Measurements from ENCODE around the gene KCNJ4.

The KCNJ4 gene

DNA sequence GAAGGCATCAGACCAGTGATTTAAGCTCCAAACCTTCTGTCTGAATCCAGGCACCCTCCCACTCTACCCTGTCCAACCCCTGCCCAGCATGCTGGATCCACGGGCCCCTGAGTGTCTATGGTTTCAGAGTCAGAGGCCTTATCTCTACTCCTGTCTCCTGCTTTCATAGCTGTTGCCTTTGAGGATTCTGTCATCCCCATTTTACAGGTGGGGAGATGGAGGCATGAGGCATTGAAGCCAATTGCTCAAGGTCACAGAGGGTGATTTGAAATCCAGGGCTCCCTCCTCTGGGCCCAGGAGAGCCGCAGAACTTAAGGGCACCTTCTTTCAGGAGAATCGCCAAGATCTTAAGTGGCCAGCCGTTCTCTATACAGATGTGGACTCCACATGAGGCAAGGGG lies 3.1 kb downstream of the KCNJ4 start:
- no peak for DNase-seq

DNA sequence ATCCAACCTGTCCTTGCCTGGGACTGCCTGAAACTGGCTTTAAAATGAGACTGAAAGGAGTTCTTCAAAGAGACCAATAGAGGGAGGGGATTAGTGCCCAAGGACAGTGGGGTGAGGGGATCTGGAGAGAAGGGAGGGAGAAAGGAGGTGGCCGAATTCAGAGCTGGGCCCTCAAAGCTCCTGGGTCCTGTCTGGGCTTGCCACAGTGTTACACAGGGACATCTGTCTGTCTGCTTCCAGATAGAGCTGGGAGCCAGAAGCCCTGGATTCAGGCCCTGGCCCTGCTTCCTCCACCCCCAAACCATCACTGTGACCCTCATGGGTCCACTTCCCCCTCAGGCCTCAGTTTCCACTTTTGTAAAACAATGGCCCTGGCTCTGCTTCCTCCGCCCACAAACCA lies 3.6 kb downstream of the KCNJ4 start:
- DNase-seq: no peak

DNA sequence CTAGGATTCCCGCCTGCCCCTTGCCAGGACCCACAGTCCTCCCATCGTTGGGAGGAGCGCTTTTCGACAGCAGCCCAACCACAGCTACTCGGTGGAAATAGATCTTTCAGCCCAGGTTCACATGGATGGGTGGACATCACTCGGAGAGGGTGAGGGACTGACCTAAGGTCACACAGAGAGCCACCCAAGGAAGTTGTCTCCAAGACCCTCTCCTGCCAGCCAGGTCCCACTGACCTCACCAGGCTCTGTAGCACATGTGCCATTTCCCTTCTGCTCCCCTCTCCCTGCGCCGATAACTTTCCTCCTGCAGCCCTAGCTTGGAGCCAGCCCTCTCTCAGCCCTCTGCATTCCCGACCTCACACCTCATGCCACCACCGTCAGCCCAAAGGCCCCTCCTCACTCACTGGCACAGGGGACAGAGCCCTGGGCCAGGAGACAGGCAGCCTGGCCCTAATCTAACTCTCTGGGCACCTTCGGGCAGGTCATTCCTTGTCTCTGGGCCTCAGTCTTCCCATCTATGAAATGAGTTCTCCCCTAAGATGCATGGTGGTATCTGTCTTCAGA lies 4.7 kb downstream of the KCNJ4 start:
- no peak for DNase-seq

DNA sequence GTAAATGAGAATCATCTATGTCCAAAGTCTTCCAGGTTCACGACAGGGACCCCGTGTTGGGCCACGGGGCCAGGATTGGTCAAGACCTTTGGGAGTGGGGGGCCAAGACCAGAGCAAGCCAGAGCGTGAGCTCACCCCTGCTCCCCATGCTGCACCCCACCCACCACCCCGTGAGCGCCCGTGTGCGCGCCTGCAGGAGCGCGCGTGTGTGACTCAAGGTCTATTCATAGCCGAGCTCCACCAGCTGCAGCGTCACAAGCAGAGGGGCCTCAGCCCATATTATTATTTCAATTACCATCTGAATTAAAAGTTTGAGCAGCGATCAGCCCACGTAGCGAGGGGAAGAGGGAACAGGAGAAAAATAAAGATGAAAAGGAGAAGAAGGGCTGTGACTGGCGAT lies 5.2 kb downstream of the KCNJ4 start:
- DNase-seq: no peak

DNA sequence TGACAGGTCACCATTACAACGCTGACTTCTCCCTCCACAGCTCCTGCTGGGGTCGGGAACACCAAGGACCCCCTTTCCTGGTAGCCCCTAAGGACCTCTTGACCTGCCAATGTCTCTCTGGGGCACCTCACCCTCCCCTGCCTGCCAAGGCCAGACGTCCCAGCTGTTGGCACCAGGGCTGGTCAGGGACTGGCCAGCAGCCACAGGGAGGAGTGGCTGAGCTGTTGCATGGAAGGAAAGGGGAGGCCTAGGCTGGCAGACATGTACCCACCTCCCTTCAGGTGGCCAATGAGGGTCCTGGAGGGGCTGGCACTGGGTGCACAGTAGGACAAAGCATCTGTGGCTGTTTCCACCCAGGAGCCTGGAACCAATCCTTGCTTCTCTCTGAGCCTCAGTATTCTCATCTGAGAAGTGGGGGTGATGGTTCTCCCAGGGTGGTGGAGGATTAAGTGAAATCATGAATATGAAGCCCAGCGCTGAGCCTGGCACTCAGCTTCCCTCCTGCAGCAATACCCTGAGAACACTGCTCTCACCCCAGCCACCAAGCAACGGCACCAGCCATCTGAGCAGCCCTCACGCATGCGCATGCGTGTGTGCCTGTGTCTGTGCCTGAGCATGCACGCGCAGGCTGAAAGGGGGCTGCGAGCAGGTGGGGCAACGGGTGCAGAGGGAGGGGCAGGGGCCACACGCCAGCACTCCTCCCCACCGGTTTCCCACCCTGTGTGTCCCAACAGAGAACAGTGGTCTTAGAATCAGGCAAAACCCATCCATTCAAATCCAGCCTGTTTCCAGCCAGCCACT lies 5.9 kb downstream of the KCNJ4 start:
- no peak for DNase-seq

DNA sequence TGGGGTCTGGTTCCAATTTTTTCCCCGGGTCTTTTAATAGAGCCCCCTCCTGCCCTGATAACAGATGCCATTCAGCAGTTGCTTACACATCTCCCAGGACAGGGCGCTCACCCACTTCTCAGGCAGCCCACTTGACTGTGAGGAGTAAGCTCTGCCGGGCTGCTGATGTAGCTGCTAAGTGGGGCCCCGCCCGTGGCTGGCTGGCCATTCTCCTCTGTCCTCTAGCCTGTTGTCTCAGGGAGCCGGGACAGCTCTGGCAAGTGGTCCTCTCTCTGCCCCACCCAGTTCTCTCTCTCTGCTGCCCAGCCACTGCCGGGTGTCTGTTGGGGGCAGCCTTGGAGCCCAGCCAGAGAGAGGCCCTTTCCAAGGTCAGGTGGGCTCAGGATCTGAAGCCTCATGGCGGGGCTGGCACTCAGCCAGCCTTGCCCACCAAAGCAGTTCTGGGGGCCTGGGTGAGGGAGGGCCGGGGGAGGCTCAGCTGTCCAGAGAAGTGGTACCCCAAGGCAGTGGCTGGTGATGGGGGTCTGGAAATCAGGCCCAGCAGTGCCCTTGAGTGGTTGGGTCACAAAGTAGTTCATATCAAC lies 8.9 kb downstream of the KCNJ4 start:
- DNase-seq: no peak

DNA sequence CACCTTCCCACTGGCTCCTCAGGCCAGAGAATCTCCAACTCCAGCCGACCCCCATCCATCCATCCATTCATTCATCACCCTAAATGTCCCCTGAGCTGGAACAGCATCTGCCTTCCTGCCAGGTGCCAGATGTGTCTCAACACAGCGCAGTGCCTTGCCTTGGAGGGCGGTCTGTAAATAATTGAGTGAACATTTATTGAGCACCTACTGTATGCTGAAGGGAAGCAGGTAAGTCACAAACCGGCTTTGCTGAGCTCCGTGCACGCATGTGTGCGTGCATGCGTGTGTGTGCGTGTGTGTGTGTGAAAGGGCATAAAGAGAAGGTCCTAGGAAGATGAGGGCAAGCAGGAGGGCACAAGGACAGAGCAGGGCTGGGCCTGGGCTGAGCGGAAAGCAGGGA lies 10.2 kb downstream of the KCNJ4 start:
- no peak for DNase-seq

DNA sequence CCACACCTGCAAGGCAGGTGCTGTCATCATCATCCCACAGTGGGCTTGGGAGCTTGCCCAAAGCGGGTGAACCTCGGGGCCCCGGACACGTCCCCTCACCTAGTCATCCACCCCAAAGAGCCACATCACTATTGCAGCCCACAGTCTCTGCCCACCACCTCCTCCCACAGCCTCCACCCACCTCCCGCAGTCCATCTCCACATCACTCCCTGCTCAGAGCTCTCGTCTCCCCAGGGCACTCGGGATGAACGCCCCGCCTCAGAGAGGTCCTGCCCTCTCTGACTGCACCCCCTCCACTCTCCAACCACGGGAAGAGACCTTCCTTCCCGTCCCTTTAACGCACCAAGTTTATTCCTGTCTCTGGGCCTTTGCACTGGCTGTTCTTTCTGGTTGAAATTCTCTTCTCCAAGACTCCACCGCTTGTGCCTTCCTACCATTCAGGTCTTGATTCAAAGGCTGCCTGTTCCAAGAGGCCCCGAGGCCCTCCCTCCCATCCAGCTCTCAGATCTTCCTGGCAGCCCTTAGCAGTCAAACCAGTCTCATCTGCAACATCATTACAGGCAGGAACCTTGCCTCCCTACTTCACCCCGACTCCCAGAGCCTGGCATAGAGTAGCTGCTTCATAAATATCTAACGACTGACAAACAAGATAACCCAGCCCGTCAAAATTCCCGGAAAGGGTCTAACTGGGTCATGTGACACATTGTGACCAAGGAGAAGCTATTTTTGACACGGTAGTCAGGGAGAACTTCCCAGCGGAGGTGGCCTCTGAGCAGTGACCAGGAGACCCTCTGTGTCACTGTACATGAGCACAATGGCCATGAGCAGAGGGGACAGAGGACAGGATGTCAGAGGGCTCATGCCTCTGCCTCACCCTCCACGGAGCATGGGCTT lies 11.1 kb downstream of the KCNJ4 start:
- no peak for DNase-seq

DNA sequence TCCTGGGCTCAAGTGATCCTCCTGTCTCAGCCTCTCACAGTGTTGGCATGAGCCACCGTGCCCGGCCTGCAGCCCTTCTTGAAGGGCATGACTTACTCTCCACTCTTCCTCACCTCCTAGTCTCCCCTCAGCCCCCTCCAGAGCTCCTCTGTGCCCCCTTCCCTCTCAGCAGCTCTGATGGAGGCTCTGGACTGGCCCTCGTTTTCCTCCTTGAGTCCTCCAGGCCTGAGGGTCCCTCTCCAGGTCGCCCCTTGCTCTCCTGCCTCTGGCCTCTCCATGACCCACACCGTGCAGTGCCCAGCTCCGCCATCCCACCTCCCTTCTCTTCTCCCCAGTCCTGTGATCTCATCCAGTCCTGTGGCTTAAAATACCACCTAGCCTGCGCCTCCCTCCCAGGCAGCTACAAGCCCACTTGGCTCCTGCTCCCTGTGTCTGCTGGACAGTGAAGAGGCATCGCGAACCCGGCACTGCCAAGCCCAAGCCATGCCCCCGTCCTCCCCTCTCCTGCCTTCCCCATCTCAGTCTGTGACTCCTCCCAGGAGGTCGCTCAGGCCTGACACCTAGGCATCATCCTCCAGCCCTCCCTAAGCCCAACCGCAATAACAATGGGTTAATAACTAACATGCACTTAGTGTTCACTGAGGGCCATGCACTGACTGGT lies 11.9 kb downstream of the KCNJ4 start:
- no peak for DNase-seq

DNA sequence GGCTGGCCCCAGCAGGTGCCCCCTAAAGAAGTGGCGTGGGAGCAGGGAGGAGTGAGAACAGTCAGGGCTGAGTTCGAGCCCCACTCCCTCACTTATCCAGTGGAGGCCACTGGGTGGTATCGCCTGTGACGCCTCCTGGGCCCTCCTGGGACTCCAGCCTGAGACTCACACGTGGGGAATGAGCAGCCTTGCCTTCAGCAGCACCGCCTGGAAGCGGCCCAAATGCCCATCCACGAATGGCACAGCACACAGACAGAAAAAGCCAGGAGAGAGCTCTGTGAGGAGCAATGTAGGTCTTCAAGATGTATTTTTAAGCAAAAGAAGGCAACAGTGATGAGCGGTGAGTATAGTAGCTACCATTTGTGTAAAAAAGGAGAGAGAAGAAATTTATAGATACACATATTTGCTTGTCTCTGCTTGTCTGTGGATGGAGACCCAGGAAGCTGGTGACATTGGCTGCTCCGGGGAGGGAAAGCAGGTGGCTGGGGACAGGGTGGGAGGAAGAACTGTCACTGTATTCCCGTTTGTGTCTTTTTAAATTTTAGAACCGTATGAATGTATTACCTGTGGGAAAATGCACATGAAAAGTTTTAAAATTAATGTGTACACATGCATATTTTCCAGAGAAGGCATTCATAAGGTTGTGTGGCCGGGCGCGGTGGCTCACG lies 13.2 kb downstream of the KCNJ4 start:
- no peak for DNase-seq

DNA sequence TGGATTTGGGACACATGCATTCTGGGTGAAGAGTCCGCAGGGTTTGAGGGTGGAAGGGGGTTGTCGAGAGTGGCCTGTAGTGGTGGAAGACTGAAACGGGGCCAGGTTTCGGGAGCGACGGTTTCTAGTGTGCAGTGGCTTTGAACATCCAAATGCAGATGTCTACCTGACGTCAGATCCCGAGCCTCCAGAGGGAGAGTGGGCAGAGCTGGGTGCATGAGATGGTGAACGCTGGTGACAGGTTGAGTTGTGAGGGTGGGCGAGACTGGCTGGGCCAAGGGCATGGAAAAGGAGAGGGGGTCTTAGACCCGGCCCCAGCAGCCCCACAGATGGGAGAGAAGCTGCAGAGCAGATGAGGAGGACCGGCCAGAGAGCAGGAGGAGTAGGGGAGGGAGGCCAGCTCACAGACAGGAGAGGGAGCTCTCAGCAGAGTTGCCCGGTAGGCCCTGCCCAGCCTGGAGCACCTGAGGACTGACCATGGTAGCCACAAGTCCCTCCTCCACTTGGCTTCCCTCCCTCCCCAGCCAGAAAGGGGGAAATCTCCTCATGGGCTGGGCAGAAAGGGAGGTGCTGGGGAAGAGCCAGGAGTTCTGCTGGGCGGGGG lies 14.2 kb downstream of the KCNJ4 start:
- DNase-seq: no peak

DNA sequence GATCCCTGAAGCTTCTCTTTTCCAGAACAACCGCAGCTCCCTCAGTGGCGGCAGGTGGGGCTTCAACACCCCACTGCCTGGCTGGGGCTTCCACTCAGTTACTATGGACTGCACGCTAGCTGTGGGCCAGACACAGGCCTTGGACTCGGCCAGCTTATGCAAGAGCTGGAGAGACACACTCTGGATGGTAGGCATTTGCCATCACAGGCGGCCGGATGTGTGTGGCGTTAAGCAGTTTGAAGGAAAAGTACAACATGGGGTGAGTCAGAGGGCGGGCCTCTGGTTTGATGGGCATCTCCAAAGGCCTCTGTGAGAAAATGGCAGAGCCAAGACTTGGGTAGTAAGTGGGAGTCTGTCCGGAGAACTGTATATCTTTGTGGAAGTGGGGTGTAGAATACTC lies 17.6 kb downstream of the KCNJ4 start:
- DNase-seq: no peak

DNA sequence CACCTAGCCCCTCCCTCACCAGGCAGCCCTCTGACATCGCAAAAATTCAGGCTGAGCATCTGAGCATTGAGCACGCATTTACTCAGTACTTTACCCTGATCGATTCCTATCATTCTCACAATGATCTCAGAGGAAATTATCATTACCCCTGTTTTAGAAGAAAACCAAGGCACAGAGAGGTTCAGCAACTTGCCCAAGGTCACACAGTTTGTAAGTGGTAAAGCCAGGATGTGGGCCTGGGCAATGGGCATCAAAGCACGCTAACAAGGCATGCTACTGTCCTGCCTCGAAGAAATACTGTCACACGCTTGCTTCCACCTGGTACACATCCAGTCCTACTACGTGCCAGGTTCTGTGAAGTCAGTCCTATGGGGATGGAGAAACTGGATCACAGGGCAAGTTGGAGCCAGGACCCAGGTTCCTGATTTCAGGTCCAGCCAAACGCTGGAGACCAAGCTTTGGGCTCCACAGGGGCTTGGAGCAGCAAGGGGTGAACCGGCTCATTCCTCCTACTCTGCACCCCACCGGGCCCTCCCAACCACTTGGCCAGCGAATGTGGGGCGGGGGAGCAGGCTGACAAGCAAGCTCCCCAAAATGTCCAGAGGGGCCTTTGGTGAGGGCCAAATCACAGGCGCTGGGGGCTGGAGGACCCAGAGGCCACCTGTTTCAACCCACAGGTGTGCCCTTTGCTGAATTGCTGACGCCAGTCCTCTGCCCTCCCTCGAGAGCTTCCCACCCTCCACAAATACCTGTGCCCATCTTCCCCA lies 18.2 kb downstream of the KCNJ4 start:
- no peak for DNase-seq

DNA sequence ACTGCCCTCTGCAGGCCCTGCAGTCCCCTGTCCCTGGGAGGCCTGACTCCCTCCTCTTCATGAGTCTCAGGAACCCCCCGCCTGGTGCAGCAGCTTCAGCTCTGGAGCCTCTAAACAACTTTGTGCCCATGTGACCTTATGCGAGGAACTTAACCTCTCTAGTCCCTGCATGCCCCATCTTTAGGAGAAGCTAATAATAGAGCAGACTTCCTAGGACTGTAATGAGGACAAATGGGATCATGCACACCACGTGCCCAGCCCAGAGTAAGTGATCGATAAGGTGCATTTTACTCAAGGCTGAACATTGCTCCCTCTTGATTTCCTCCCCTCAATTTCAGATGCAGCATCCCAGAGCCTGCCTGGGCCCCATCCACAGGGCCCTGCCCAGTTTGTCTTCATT lies 19.0 kb downstream of the KCNJ4 start:
- no peak for DNase-seq

DNA sequence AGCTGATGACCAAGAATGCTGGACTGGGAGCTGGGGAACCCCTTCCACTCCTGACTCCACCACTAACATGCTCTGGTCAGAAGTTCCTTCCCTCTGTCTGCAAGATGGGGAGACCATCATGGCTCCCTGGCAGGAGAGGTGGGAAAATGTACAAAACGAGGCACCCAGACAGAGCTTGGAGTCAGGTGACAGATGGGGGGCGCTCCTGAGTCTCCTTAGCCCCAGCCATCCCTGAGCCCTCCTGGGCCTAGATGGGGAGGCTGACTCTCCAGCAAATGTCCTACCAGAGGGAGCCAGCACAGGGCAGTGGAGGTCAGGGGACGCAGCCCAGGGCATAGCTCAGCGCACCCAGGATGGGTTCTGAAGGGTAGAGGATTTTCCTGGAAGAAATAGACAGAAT lies 20.0 kb downstream of the KCNJ4 start:
- DNase-seq: no peak

DNA sequence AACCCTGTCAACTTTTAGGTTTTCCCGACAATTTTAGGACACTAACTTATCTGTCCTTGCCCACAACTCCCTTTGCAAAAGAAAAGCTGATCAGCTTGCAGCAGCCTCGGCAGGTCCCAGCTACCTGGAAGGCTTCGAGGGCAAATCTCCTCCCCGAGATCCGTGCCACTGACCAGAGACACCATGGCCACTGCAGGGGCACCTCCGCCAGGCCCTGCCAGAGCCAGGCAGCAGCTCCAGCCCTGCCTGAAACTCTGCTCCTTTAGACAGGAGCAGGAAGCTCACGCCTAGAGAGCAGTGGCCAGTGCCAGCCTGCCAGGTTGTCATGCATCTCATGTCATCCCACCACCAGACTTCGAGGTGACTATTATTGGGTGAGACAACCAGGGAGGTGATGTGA lies 21.1 kb downstream of the KCNJ4 start:
- DNase-seq: no peak

DNA sequence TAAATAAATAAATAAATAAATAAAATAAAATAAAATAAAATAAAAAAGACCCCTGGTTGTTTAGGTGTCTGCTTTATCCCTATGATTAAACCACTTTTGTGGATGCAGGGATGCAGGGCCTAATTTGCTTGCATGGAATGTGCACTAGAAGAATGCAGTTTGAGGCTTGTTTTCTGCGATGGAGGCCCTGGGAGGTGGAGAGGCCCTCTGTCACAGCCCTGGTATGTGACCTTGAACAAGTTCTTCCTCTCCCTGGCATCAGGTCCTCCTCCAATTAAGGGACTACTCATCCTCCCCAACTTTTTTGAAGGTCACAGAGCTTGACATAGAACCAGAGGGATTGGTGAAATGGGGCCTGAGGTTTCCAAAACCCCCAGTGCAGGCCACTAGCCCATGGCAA lies 22.7 kb downstream of the KCNJ4 start:
- DNase-seq: no peak

DNA sequence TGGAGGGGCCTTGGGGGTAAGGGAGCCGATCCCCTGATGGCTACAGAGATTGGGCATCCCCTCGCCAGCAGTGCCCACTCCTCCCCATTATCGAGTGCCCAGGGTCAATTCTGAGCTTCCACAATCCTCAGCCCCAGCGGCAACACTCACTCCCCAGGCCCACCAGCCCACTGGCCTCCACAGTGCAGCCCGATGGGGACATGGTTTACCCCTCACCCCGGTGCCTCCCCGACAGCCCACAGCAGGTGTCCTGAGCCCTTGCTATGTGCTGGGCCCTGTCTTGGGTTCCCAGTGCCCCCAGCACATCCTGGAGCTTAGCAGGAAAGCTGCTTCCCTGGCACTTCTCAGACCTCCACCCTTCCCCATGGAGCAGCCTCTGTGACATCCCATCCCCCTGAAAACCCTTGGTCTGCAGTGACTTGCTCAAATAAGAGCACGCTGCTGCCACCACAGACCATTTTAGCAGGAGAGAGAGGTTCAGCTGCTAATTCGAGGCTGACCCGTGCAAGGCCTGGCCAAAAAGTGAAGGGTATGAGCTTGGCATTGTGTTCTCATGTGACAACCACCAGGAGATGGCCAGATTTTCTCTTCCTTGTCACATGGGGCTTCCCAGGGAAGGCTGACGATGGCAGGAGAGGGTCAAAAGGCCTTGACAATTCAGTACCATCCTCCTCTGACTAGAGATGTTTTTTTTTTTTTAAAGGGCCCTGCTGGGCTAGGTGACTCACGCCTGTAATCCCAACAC lies 23.6 kb downstream of the KCNJ4 start:
- DNase-seq: no peak

DNA sequence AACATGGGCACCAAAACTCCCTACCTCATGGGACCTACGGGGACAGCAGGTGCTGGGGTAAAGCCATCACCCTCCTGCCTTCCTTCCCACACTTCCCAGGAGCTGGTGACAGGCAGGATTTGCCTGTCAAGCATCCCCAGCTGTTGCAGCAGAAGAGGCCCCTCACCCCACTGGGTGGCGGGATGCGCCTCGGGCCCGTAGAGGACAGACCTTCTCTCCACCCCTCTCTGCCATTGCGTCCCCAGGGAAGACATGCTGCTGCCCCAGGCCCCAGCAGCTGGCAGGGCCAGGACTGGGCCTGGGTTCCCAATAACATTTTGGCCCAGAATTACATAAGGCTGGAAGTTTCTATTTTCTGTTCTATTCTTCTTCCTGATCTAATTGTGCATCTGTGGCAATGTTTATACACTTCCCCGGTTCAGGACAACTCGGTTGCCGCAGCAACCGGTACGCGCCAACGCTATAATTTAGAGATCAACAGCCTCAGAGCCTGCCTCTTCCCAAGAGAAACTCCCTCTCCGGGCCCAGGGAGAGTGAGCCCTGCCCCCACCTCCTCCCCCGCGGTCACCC lies 25.4 kb downstream of the KCNJ4 start:
- no peak for DNase-seq

DNA sequence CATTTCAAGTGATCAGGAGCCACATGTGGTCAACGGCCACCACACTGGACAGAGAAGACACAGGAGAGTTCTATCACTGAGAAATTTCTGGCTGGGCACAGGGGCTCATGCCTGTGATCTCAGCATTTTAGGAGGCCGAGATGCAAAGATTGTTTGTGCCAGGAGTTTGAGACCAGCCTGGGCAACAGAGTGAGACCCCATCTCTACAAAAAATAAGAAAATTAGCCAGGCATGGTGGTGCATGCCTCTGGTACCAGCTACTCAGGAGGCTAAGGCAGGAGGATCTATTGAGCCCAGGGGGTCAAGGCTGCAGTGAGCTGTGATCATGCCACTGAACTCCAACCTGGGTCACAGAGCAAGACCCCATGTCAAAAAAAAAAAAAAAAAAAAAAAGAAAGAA lies 26.3 kb downstream of the KCNJ4 start:
- no peak for DNase-seq
